Activated T-helper 1 cell treated with Interleukin-2 at 50 U/mL for 16 hours (primary cell): Measurements from ENCODE around the gene CGREF1.
"Not testable (repeated sequence)": the region's sequence is repeated elsewhere in the genome, so short reads cannot be mapped to it uniquely, and the experiment has no call there.

Experiments used
- DNase-seq: peaks from one replicate; pipeline ENCODE4 v3.0.0-alpha.2; 2020; ENCODE audit warnings: low read depth

The CGREF1 gene

GRCh38 chr2:27137322-27137935, 18.5 kb upstream of the CGREF1 start:
- DNase-seq, result no peak

GRCh38 chr2:27136751-27137150, 17.8 kb upstream of the CGREF1 start:
- no peak for DNase-seq

GRCh38 chr2:27135478-27135955, 16.6 kb upstream of the CGREF1 start:
- DNase-seq, result no peak

GRCh38 chr2:27134781-27135477, 16.0 kb upstream of the CGREF1 start:
- no peak for DNase-seq

- peak; percentile 99 for DNase-seq
Measured at GRCh38 chr2:27133905-27134780, 15.2 kb upstream of the CGREF1 start, which contains the start of gene PREB. TSS of gene PREB (minus strand) at chr2:27134636. CDS start at chr2:27134421, 215 bp downstream.

GRCh38 chr2:27133195-27133875, 14.4 kb upstream of the CGREF1 start:
- no peak for DNase-seq

GRCh38 chr2:27131429-27131828, 12.5 kb upstream of the CGREF1 start:
- no peak for DNase-seq

- no peak for DNase-seq
Measured at GRCh38 chr2:27130396-27130795, 11.5 kb upstream of the CGREF1 start.

GRCh38 chr2:27128668-27129571, 10.0 kb upstream of the CGREF1 start:
- DNase-seq, result no peak

- no peak for DNase-seq
Measured at GRCh38 chr2:27127883-27128667, 9.1 kb upstream of the CGREF1 start.

GRCh38 chr2:27126252-27126710, 7.4 kb upstream of the CGREF1 start:
- no peak for DNase-seq

GRCh38 chr2:27125104-27125503, 6.2 kb upstream of the CGREF1 start:
- no peak for DNase-seq

GRCh38 chr2:27123302-27124150, 4.6 kb upstream of the CGREF1 start, which contains the start of gene ABHD1:
TSS of gene ABHD1 (plus strand) at chr2:27123815. CDS start at chr2:27123949, 134 bp downstream.
- DNase-seq, result peak; percentile 55

GRCh38 chr2:27122791-27123190, 3.9 kb upstream of the CGREF1 start:
- DNase-seq, result no peak

- no peak for DNase-seq
Measured at GRCh38 chr2:27121906-27122305, 3.0 kb upstream of the CGREF1 start.

GRCh38 chr2:27119330-27119670, 372 bp upstream of the CGREF1 start:
- not testable (repeated sequence) for DNase-seq

- DNase-seq, result no peak
Measured at GRCh38 chr2:27117995-27118524, 868 bp downstream of the CGREF1 start.

GRCh38 chr2:27115519-27115918, 3.4 kb downstream of the CGREF1 start:
- DNase-seq, result no peak
